Heart right ventricle (tissue), 16 donors: ENCODE data around the gene PTPRN2. TPM values are rescaled to one million over a fixed set of nuclear protein-coding genes. Genes with fewer than 3 reads are reported as not detected.

Source experiments
- ATAC-seq, 8 donors: fragments of 200-7000 bp; cut with Tn5 transposase; one replicate each; pipeline ENCODE4 v1.9.1; 2020; ENCODE audit warnings: mild to moderate bottlenecking in 8 of 8, moderate library complexity in 8 of 8, moderate number of reproducible peaks in 1 of 8
- DNase-seq, 2 donors: peaks; one replicate each; pipeline ENCODE4 v3.0.0-alpha.2; 2020
- H3K27ac ChIP-seq, 10 donors: fragments of 200-600 bp; sonication (generic) in 2 of 10; one replicate each; pipeline versions ENCODE4 v1.5.0 to v1.8.0; 2020 to 2022; ENCODE audit warnings: mild to moderate bottlenecking in 3 of 10
- H3K27me3 ChIP-seq, 7 donors: fragments of 200-600 bp; one replicate each; pipeline ENCODE4 v1.8.0; 2021 to 2022; ENCODE audit warnings: mild to moderate bottlenecking in 2 of 7
- H3K36me3 ChIP-seq, 9 donors: fragments of 200-600 bp; sonication (generic) in 1 of 9; one replicate each; pipeline versions ENCODE4 v1.5.0 to v1.8.0; 2020 to 2022; ENCODE audit warnings: mild to moderate bottlenecking in 2 of 9
- H3K4me1 ChIP-seq, 9 donors: fragments of 200-600 bp; sonication (generic) in 1 of 9; one replicate each; pipeline versions ENCODE4 v1.5.0 to v1.8.0; 2020 to 2022; ENCODE audit warnings: mild to moderate bottlenecking in 4 of 9
- H3K4me3 ChIP-seq, 10 donors: fragments of 200-600 bp; sonication (generic) in 2 of 10; one replicate each; pipeline versions ENCODE4 v1.5.0 to v1.8.0; 2020 to 2022; ENCODE audit warnings: mild to moderate bottlenecking in 7 of 10, moderate library complexity in 2 of 10
- H3K9me3 ChIP-seq, 11 donors: fragments of 200-600 bp in 10 of 11; sonication (generic) in 2 of 11; one replicate each; pipeline versions ENCODE4 v1.5.0 to v1.8.0; 2013 to 2022; ENCODE audit warnings: mild to moderate bottlenecking in 2 of 11, control low read depth in 1 of 11, moderate library complexity in 1 of 11
- CTCF ChIP-seq, 9 donors: fragments of 200-600 bp; sonication (generic) in 2 of 9; IDR thresholded peaks; one replicate each; pipeline versions ENCODE4 v1.5.0 to v1.8.0; 2021 to 2022; ENCODE audit warnings: antibody characterized with exemption in 9 of 9, mild to moderate bottlenecking in 5 of 9, moderate library complexity in 1 of 9
- WGBS, 2 donors: extraction: QIAGEN DNeasy Blood & Tissue Kit; methylation state at CpG; one replicate each; pipeline ENCODE4 v1.1.7; 2013; ENCODE audit warnings: inconsistent platforms in 1 of 2; 5-methylcytosine and 5-hydroxymethylcytosine counted together
- intact Hi-C, 10 donors: fragments of 100-400 bp; cut with DNase I; formaldehyde crosslinking; loops; one replicate each; pipeline versions ENCODE4 v1.11.1 to v1.14.2; 2022
- polyA plus RNA-seq, 2 donors: library from polyadenylated mRNA; stranded (reverse); fragments of 200-250 nt; gene quantifications; one replicate each; pipeline ENCODE4 v1.2.3, GENCODE V29; 2013
- total RNA-seq, 10 donors: library from RNA; stranded (reverse); fragmentation: NEBNext Ultra II Directional in 3 of 10; extraction: Animal tissue kit (Norgen Biotek cat#: 25700) in 3 of 10; gene quantifications; one replicate each; pipeline versions ENCODE4 v1.2.1 to v1.2.4, GENCODE V29; 2021 to 2023
- donor health status: Arrhythmogenic right ventricular cardiomyopathy.
- donor health status: ischemic (EF 13 %, LVEDD 7.1; RV severe dilation, severe dysfunction).
- donor health status: healthy with polysubstance abuse.
- donor health status: DM: no; HTN: yes; CAD: no.
- donor health status: DM: no; HTN: no; CAD: no.
- donor health status: ischemic (EF 25% LVEDD 6.9; RV normal size, moderate dysfunction).
- donor health status: ischemic (EF 25% LVEDD 5.7; RV mildly dilated, moderate dysfunction).
- donor health status: healthy.
- donor health status: DM: yes; HTN: yes; CAD: no.
- donor health status: Ischemic cardiomyopathy.
- donor health status: ischemic (EF 35%, LVEDD 5.7; RV mildly dilated, moderate dysfunction).
- donor health status: nonischemic (EF 11% LVEDD 7.7; RV severe dilation, severe dysfunction).
- donor health status: DM: yes; HTN: yes; CAD: no.
- donor health status: PGD.
- donor health status: ischemic (EF 29% LVEDD 5.4; RV normal size, mild dysfunction).
- donor health status: nonischemic (EF 23%, LVEDD 6.1; RV moderate dilation, normal function).

PTPRN2 gene
- total and polyA plus RNA-seq, 12 donors: 0.82 to 1.8 (median 1.3) TPM

GRCh38 chr7:158070222-158070920, 517.3 kb downstream of the PTPRN2 start:
- Histone ChIP-seq H3K4me1 (no peaks in the 10 kb centered on the region), H3K36me3 (no peaks in the 10 kb centered on the region), H3K27me3 (peaks cover 0 to 24% (median 0%) of the 10 kb centered on the region in 7 donors), H3K9me3 (no peaks in the 10 kb centered on the region), H3K27ac (no peak overlapping the region), H3K4me3 (no peak overlapping the region)
- intact Hi-C loops: no loop called here
- DNase-seq: no peak
- TF ChIP-seq CTCF (IDR thresholded peaks at IDR 0.05): no peak
- 84 to 92% methylated on average over 13 to 21 of the region's 21 CpGs for WGBS, 2 donors
- no peak for ATAC-seq

- no peak for TF ChIP-seq CTCF (IDR thresholded peaks at IDR 0.05)
- ATAC-seq: no peak
- Histone ChIP-seq H3K27ac (no peak overlapping the region), H3K4me1 (no peaks in the 10 kb centered on the region), H3K4me3 (no peak overlapping the region), H3K36me3 (no peaks in the 10 kb centered on the region), H3K9me3 (no peaks in the 10 kb centered on the region), H3K27me3 (peaks cover 0 to 26% (median 0%) of the 10 kb centered on the region in 7 donors)
- intact Hi-C loops: no loop called here
- 77 to 82% methylated on average over 9 of the region's 9 CpGs for WGBS, 2 donors
- no peak for DNase-seq
Measured at GRCh38 chr7:158068853-158069252, 518.8 kb downstream of the PTPRN2 start.

- no peaks in the 10 kb centered on the region for H3K4me1 ChIP-seq
- H3K9me3 ChIP-seq: no peaks in the 10 kb centered on the region
- no peak for TF ChIP-seq CTCF (IDR thresholded peaks at IDR 0.05)
- ATAC-seq (peak in 2 of 8 donors; percentile 27 to 30), DNase-seq (no peak)
- intact Hi-C loops: no loop called here
- no peaks in the 10 kb centered on the region for H3K36me3 ChIP-seq
- H3K4me3 ChIP-seq: no peak overlapping the region
- WGBS, 2 donors: 87 to 90% methylated on average over 13 to 14 of the region's 14 CpGs
- peaks cover 0 to 27% (median 0%) of the 10 kb centered on the region in 7 donors for H3K27me3 ChIP-seq
- H3K27ac ChIP-seq: no peak overlapping the region
Measured at GRCh38 chr7:158067931-158068482, 519.6 kb downstream of the PTPRN2 start.

GRCh38 chr7:158067219-158067930, 520.2 kb downstream of the PTPRN2 start:
- Histone ChIP-seq H3K9me3 (peaks cover 0 to under 1% (median 0%) of the 10 kb centered on the region in 11 donors), H3K4me3 (no peak overlapping the region), H3K27ac (no peak overlapping the region), H3K4me1 (no peaks in the 10 kb centered on the region), H3K36me3 (no peaks in the 10 kb centered on the region), H3K27me3 (peaks cover 0 to 27% (median 0%) of the 10 kb centered on the region in 7 donors)
- no peak for DNase-seq
- no peak for ATAC-seq
- 79 to 83% methylated on average over 28 of the region's 28 CpGs for WGBS, 2 donors
- TF ChIP-seq CTCF (IDR thresholded peaks at IDR 0.05): no peak
- intact Hi-C loops: no loop called here
